Smooth muscle cell (in vitro differentiated cells): ENCODE data around the gene GRP. TPM values are rescaled to one million over a fixed set of nuclear protein-coding genes. Genes with fewer than 3 reads are reported as not detected.
"Not testable (repeated sequence)": the region's sequence is repeated elsewhere in the genome, so short reads cannot be mapped to it uniquely, and the experiment has no call there.

ENCODE experiments used
- DNase-seq: peaks from one replicate; lab custom pipeline; 2025; ENCODE audit not compliant: unreplicated experiment; lab: John Stamatoyannopoulos, UW
- H2AFZ ChIP-seq: fragments of 200-600 bp; sonication (generic); 2 replicates; pipeline ENCODE4 v1.6.0; 2016; ENCODE audit warnings: antibody characterized with exemption, low read depth, mild to moderate bottlenecking
- H3F3A ChIP-seq: fragments of 200-600 bp; sonication (generic); 2 replicates; pipeline ENCODE4 v1.6.0; 2017; ENCODE audit warnings: antibody characterized with exemption, low read depth
- H3K27ac ChIP-seq: fragments of 200-600 bp; sonication (generic); 2 replicates; pipeline ENCODE4 v1.5.1; 2016; ENCODE audit warnings: low read depth, mild to moderate bottlenecking
- H3K27me3 ChIP-seq: fragments of 200-600 bp; sonication (generic); 2 replicates; pipeline ENCODE4 v1.6.1; 2016; ENCODE audit warnings: low read depth, mild to moderate bottlenecking
- H3K36me3 ChIP-seq: fragments of 200-600 bp; sonication (generic); 2 replicates; pipeline ENCODE4 v1.5.1; 2016; ENCODE audit warnings: low read depth
- H3K4me1 ChIP-seq: fragments of 200-600 bp; sonication (generic); 2 replicates; pipeline ENCODE4 v1.5.1; 2016; ENCODE audit warnings: low read depth
- H3K4me2 ChIP-seq: fragments of 200-600 bp; sonication (generic); 2 replicates; pipeline ENCODE4 v1.6.0; 2016; ENCODE audit warnings: mild to moderate bottlenecking
- H3K4me3 ChIP-seq: fragments of 200-600 bp; sonication (generic); 2 replicates; pipeline ENCODE4 v1.5.1; 2016; ENCODE audit warnings: mild to moderate bottlenecking
- H3K79me2 ChIP-seq: fragments of 200-600 bp; sonication (generic); 2 replicates; pipeline ENCODE4 v1.6.0; 2016; ENCODE audit warnings: low read depth, mild to moderate bottlenecking
- H3K9ac ChIP-seq: fragments of 200-600 bp; sonication (generic); 2 replicates; pipeline ENCODE4 v1.6.0; 2016; ENCODE audit warnings: low read depth
- H3K9me3 ChIP-seq: fragments of 200-600 bp; sonication (generic); replicated peaks from 2 replicates; pipeline ENCODE4 v1.5.1; 2016; ENCODE audit warnings: low read depth
- H4K20me1 ChIP-seq: fragments of 200-600 bp; sonication (generic); 2 replicates; pipeline ENCODE4 v1.6.0; 2016; ENCODE audit warnings: low read depth
- WGBS: methylation state at CpG from one replicate; pipeline ENCODE4 v1.1.7; 2016; ENCODE audit warnings: low lambda C conversion rate; 5-methylcytosine and 5-hydroxymethylcytosine counted together
- polyA plus RNA-seq: library from polyadenylated mRNA; unstranded; fragments of >200 nt; fragmentation: Nextera tagmentation; extraction: Ambion mirVana; gene quantifications from 2 replicates; pipeline ENCODE4 v1.2.1, GENCODE V29; 2016
- total RNA-seq: library from RNA; depleted of rRNA; stranded (reverse); fragments of >200 nt; gene quantifications from 2 replicates; pipeline ENCODE4 v1.2.3, GENCODE V29; 2014
- TF ChIP-seq, protein P1 (sequence below): fragments of 200-600 bp; sonication (generic); IDR thresholded peaks from 2 replicates; pipeline ENCODE4 v1.5.1; 2017; ENCODE audit warnings: borderline replicate concordance, mild to moderate bottlenecking, antibody characterized with exemption; ENCODE audit not compliant: insufficient read depth, poor library complexity, severe bottlenecking

The GRP gene
- total and polyA plus RNA-seq, 2 experiments from 2014 or later: 1.0 TPM; not detected in 1

DNA sequence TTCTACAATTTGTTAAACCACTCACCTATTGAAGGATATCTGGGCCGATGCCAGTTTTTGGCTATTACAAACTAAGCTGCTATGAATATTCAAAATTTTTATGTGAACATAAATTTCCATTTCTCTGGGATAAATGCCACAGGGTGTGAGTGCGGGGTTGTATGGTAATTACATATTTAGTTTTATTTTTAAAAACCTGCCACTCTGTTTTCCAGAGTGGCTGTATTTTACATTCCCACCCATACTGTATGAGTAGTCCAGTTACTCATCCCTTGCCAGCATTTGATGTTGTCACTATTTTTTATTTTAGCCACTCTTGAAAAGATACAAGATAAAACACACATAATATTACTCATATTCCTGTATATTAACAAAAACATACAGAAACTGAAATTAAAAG lies 22.9 kb downstream of the GRP start:
- no peaks in the 10 kb centered on the region for H3K4me1 ChIP-seq
- no peak overlapping the region for H3K4me3 ChIP-seq
- no peaks in the 10 kb centered on the region for H3K36me3 ChIP-seq
- no peaks in the 10 kb centered on the region for H3F3A ChIP-seq
- no peak overlapping the region for H2AFZ ChIP-seq
- peaks cover 47% of the 10 kb centered on the region for H3K27me3 ChIP-seq
- WGBS: 89% methylated on average over 2 of the region's 2 CpGs
- no peak overlapping the region for H3K27ac ChIP-seq
- H3K9me3 ChIP-seq: no peaks in the 10 kb centered on the region
- TF ChIP-seq, protein P1, sequence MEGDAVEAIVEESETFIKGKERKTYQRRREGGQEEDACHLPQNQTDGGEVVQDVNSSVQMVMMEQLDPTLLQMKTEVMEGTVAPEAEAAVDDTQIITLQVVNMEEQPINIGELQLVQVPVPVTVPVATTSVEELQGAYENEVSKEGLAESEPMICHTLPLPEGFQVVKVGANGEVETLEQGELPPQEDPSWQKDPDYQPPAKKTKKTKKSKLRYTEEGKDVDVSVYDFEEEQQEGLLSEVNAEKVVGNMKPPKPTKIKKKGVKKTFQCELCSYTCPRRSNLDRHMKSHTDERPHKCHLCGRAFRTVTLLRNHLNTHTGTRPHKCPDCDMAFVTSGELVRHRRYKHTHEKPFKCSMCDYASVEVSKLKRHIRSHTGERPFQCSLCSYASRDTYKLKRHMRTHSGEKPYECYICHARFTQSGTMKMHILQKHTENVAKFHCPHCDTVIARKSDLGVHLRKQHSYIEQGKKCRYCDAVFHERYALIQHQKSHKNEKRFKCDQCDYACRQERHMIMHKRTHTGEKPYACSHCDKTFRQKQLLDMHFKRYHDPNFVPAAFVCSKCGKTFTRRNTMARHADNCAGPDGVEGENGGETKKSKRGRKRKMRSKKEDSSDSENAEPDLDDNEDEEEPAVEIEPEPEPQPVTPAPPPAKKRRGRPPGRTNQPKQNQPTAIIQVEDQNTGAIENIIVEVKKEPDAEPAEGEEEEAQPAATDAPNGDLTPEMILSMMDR: no peak
- H3K79me2 ChIP-seq: no peaks in the 10 kb centered on the region
- no peak overlapping the region for H3K4me2 ChIP-seq
- no peaks in the 10 kb centered on the region for H4K20me1 ChIP-seq
- DNase-seq: no peak
- no peak overlapping the region for H3K9ac ChIP-seq

DNA sequence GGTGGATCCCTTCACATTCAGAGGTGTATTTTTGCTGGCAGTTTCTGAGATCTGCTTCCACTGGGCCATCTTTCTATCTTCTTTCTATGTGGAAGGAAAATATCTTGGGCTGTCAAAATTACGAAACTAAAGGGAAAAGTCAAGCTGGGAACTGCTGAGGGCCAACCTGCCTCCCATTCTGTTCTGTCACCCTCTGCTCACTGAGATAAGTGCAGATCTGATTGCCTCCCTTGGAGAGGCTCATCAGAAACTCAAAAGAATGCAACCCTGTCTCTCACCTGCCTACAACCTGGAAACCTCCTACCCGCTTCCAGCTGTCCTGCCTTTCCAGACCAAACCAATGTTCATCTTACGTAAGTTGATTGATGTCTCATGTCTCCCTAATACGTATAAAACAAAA lies 26.8 kb downstream of the GRP start:
- no peaks in the 10 kb centered on the region for H3F3A ChIP-seq
- TF ChIP-seq, protein P1: no peak
- H3K79me2 ChIP-seq: no peaks in the 10 kb centered on the region

DNA sequence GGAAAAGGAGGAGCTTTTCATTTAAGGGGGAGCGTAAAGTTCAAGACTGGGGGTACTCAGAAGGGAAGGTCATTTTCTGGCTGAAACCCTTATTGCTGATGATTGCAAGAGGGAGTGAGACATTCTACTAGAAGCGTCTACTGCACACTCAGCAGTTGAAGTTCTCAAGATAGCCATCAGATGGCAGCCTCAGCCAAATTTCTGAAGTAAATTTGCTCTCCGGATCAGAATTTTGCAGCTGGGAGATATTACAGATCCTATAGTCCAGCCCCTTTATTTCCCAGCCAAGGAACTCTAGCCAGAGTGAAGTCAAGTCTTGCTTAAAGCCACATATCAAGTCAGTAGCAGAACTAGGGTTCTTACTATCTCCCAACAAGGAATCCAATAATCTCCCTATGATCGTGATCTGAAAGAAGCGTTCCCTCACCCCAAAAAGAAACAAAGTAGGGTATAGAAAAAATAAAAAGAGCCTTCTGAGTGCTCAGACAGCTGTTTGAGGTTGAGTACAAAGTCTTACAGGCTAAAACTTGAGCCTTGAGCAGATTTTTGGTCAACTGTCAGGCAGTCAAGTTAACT lies 29.3 kb downstream of the GRP start:
- Histone ChIP-seq H2AFZ (no peak overlapping the region), H3F3A (no peaks in the 10 kb centered on the region), H3K4me3 (no peak overlapping the region), H3K9me3 (no peaks in the 10 kb centered on the region), H3K27me3 (peaks cover 72% of the 10 kb centered on the region), H4K20me1 (no peaks in the 10 kb centered on the region), H3K9ac (no peak overlapping the region), H3K36me3 (no peaks in the 10 kb centered on the region), H3K4me1 (no peaks in the 10 kb centered on the region), H3K27ac (no peak overlapping the region), H3K79me2 (no peaks in the 10 kb centered on the region), H3K4me2 (no peak overlapping the region)
- DNase-seq: no peak
- 43% methylated on average over 5 of the region's 5 CpGs for WGBS
- TF ChIP-seq, protein P1: peak; percentile 66

More for the DNA sequence above, 26.8 kb downstream of the GRP start:
- Histone ChIP-seq H3K36me3 (no peaks in the 10 kb centered on the region), H3K9ac (no peak overlapping the region), H3K4me3 (no peak overlapping the region), H3K27me3 (peaks cover 63% of the 10 kb centered on the region), H4K20me1 (no peaks in the 10 kb centered on the region), H3K9me3 (no peaks in the 10 kb centered on the region), H3K4me1 (no peaks in the 10 kb centered on the region), H3K27ac (no peak overlapping the region), H2AFZ (no peak overlapping the region), H3K4me2 (no peak overlapping the region)
- DNase-seq: no peak
- WGBS: 61% methylated on average over 4 of the region's 4 CpGs

DNA sequence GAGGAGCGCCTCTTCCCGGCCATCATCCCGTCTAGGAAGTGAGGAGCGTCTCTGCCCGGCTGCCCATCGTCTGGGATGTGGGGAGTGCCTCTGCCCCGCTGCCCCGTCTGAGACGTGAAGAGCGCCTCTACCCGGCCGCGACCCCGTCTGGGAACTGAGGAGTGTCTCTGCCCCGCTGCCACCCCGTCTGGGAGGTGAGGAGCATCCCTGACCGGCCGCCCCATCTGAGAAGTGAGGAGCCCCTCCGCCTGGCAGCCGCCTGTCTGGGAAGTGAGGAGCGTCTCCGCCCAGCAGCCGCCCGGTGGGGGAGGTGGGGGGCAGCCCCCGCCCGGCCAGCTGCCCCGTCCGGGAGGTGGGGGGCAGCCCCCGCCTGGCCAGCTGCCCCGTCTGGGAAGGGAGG lies 35.5 kb downstream of the GRP start:
- DNase-seq, H3K9ac ChIP-seq, H3K4me3 ChIP-seq, H3K27ac ChIP-seq, H3K4me2 ChIP-seq, H2AFZ ChIP-seq, H3K36me3 ChIP-seq, H3F3A ChIP-seq, H3K9me3 ChIP-seq, H4K20me1 ChIP-seq, H3K79me2 ChIP-seq, H3K4me1 ChIP-seq: not testable (repeated sequence)
- 84% methylated on average over 19 of the region's 30 CpGs for WGBS
- H3K27me3 ChIP-seq: peaks cover 31% of the 10 kb centered on the region

DNA sequence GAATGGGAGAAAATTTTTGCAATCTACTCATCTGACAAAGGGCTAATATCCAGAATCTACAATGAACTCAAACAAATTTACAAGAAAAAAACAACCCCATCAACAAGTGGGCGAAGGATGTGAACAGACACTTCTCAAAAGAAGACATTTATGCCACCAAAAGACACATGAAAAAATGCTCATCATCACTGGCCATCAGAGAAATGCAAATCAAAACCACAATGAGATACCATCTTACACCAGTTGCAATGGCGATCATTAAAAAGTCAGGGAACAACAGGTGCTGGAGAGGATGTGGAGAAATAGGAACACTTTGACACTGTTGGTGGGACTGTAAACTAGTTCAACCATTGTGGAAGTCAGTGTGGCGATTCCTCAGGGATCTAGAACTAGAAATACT lies 41.9 kb downstream of the GRP start:
- Histone ChIP-seq H3K27me3 (peaks cover 56% of the 10 kb centered on the region), H3K4me1 (peaks cover 18% of the 10 kb centered on the region)
- not testable (repeated sequence) for H3K9me3 ChIP-seq, H3K36me3 ChIP-seq, H4K20me1 ChIP-seq, DNase-seq, H2AFZ ChIP-seq, H3K4me2 ChIP-seq, H3K27ac ChIP-seq, H3K79me2 ChIP-seq, H3K9ac ChIP-seq, H3F3A ChIP-seq, H3K4me3 ChIP-seq
- WGBS: 74% methylated on average over 3 of the region's 3 CpGs

DNA sequence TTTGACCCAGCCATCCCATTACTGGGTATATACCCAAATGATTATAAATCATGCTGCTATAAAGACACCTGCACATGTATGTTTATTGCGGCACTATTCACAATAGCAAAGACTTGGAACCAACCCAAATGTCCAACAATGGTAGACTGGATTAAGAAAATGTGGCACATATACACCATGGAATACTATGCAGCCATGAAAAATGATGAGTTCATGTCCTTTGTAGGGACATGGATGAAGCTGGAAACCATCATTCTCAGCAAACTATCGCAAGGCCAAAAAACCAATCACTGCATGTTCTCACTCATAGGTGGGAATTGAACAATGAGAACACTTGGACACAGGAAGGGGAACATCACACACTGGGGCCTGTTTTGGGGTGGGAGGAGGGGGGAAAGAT lies 42.3 kb downstream of the GRP start:
- H3K4me2 ChIP-seq, H3K9ac ChIP-seq, H4K20me1 ChIP-seq, H3K79me2 ChIP-seq, H3K27ac ChIP-seq, H3K36me3 ChIP-seq, H2AFZ ChIP-seq, H3F3A ChIP-seq, H3K4me3 ChIP-seq, DNase-seq, H3K9me3 ChIP-seq: not testable (repeated sequence)
- 83% methylated on average over 1 of the region's 2 CpGs for WGBS
- Histone ChIP-seq H3K27me3 (peaks cover 60% of the 10 kb centered on the region), H3K4me1 (peaks cover 18% of the 10 kb centered on the region)
